ENCODE data around the gene HMCES.

HMCES gene

DNA sequence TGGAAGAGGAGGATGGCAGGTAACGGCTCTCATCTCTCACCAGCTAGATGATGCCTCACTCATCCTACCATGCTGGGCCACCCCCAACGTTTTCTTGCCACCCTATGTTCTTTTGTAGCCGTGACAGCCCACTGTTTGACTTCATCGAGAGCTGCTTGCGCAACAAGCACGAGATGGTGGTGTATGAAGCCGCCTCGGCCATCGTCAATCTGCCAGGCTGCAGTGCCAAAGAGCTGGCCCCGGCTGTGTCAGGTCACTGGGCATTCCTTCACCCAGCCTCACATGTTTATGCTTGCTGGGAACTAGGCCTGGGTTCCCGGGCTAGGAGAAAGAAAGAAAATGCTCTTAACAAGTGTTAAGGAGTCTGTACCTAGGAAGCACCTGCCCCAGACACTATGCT is 21.1 kb upstream of the HMCES start:
- no peak overlapping the region for H3K27ac ChIP-seq (ENCODE audit: extremely low read depth, low read depth, low read length)
- CTCF ChIA-PET: no interaction called here
- H3K9me3 ChIP-seq (ENCODE audit: control insufficient read depth, insufficient read depth, low read depth, low read length): no peaks in the 10 kb centered on the region
- no peaks in the 10 kb centered on the region for H3K4me1 ChIP-seq (ENCODE audit: control insufficient read depth, insufficient read depth, low read length)
- TF ChIP-seq ZNF112 (tag by site-specific recombination; IDR thresholded peaks at IDR 0.05) (no peak), OVOL3 (tag by site-specific recombination; IDR thresholded peaks at IDR 0.05) (no peak), ZNF624 (tag by site-specific recombination; IDR thresholded peaks at IDR 0.05) (no peak), ZNF623 (tag by site-specific recombination; IDR thresholded peaks at IDR 0.05) (no peak), ZNF404 (tag by site-specific recombination; IDR thresholded peaks at IDR 0.05) (no peak)
- TF ChIP-seq, protein P1, sequence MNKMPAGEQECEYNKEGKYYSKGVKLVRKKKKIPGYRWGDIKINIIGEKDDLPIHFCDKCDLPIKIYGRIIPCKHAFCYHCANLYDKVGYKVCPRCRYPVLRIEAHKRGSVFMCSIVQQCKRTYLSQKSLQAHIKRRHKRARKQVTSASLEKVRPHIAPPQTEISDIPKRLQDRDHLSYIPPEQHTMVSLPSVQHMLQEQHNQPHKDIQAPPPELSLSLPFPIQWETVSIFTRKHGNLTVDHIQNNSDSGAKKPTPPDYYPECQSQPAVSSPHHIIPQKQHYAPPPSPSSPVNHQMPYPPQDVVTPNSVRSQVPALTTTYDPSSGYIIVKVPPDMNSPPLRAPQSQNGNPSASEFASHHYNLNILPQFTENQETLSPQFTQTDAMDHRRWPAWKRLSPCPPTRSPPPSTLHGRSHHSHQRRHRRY (tag by site-specific recombination; IDR thresholded peaks at IDR 0.05): no peak
- peaks cover 0 to 93% of the 10 kb centered on the region in 2 experiments; a peak in 2 of 3 replicates for H3K36me3 ChIP-seq (ENCODE audit: control insufficient read depth in 2 of 2, insufficient read depth in 1 of 2, low read length in 2 of 2)
- H3K4me3 ChIP-seq (ENCODE audit: low read depth, low read length): no peak overlapping the region
- POLR2A ChIA-PET: no interaction called here

DNA sequence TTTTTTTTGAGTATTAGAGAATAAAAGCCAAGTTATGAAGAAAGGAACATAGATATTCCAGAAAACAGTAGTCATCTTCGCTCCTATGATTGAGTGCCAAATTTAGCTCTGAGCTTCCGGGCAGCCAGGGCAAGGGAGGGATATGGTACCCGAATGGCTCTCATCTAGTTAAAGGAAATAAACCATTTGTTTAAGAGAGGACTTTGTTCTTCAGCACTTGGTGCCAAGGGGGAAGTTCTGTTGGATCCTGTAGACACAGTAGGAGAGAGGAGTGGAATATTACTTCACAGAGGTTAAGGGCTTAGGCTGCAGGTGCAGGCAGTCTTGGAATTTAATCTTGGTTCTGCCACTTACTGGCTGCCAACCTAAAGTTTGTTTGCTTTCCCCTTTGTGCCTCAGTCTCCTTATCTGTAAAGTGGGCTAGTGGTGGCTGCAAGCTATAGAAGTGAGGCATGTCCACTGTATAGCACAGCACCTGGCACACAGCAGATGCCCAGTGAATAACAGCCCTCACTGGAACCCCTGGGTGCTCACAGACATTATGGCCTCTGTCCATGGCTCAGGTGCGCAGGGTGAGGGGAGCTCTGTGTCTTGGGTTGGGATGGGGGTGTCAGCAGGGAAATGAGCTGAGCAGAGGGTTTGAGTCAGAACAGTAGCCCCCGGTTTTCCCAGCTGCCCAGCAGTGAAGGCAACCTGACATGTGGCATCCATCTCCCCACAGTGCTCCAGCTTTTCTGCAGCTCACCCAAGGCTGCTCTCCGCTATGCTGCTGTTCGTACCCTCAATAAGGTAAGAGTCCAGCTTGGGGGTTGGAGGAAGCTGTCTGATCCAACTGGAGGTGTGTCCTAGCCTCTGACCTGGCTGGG is 18.8 kb upstream of the HMCES start:
- H3K4me1 ChIP-seq (ENCODE audit: control insufficient read depth, insufficient read depth, low read length): no peaks in the 10 kb centered on the region
- H3K4me3 ChIP-seq (ENCODE audit: low read depth, low read length): no peak overlapping the region
- H3K9me3 ChIP-seq (ENCODE audit: control insufficient read depth, insufficient read depth, low read depth, low read length): no peaks in the 10 kb centered on the region
- POLR2A ChIA-PET: interaction anchor here (1.4 kb wide), 1 partner anchor 138 kb away, joined by 3 read pairs; the partner anchor contains the start of gene RAB43
- CTCF ChIA-PET: no interaction called here
- H3K36me3 ChIP-seq (ENCODE audit: control insufficient read depth in 2 of 2, insufficient read depth in 1 of 2, low read length in 2 of 2): peaks cover 5 to 92% of the 10 kb centered on the region in 2 experiments; a peak in 2 of 3 replicates
- no peak overlapping the region for H3K27ac ChIP-seq (ENCODE audit: extremely low read depth, low read depth, low read length)
- TF ChIP-seq GFI1B (tag by site-specific recombination; IDR thresholded peaks at IDR 0.05) (no peak), GLIS2 (tag by site-specific recombination; IDR thresholded peaks at IDR 0.05) (no peak), SETDB1 (IDR thresholded peaks at IDR 0.05; ENCODE audit: insufficient read length, low read length) (no peak), SP2 (tag by site-specific recombination; IDR thresholded peaks at IDR 0.05) (no peak), ZNF426 (tag by site-specific recombination; IDR thresholded peaks at IDR 0.05) (no peak), TCF7L2 (IDR thresholded peaks at IDR 0.05; ENCODE audit: borderline replicate concordance, low read depth, low read length) (no peak), ZNF132 (tag by site-specific recombination; IDR thresholded peaks at IDR 0.05; ENCODE audit: borderline replicate concordance) (no peak), ZNF561 (tag by site-specific recombination; IDR thresholded peaks at IDR 0.05; ENCODE audit: borderline replicate concordance) (no peak)
- TF ChIP-seq, protein P2, sequence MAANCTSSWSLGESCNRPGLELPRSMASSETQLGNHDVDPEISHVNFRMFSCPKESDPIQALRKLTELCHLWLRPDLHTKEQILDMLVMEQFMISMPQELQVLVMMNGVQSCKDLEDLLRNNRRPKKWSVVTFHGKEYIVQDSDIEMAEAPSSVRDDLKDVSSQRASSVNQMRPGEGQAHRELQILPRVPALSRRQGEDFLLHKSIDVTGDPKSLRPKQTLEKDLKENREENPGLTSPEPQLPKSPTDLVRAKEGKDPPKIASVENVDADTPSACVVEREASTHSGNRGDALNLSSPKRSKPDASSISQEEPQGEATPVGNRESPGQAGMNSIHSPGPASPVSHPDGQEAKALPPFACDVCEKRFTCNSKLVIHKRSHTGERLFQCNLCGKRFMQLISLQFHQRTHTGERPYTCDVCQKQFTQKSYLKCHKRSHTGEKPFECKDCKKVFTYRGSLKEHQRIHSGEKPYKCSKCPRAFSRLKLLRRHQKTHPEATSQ (tag by site-specific recombination; IDR thresholded peaks at IDR 0.05): no peak
- TF ChIP-seq, protein P3, sequence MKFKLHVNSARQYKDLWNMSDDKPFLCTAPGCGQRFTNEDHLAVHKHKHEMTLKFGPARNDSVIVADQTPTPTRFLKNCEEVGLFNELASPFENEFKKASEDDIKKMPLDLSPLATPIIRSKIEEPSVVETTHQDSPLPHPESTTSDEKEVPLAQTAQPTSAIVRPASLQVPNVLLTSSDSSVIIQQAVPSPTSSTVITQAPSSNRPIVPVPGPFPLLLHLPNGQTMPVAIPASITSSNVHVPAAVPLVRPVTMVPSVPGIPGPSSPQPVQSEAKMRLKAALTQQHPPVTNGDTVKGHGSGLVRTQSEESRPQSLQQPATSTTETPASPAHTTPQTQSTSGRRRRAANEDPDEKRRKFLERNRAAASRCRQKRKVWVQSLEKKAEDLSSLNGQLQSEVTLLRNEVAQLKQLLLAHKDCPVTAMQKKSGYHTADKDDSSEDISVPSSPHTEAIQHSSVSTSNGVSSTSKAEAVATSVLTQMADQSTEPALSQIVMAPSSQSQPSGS (tag by site-specific recombination; IDR thresholded peaks at IDR 0.05; ENCODE audit: low read depth): no peak
- TF ChIP-seq, protein P4, sequence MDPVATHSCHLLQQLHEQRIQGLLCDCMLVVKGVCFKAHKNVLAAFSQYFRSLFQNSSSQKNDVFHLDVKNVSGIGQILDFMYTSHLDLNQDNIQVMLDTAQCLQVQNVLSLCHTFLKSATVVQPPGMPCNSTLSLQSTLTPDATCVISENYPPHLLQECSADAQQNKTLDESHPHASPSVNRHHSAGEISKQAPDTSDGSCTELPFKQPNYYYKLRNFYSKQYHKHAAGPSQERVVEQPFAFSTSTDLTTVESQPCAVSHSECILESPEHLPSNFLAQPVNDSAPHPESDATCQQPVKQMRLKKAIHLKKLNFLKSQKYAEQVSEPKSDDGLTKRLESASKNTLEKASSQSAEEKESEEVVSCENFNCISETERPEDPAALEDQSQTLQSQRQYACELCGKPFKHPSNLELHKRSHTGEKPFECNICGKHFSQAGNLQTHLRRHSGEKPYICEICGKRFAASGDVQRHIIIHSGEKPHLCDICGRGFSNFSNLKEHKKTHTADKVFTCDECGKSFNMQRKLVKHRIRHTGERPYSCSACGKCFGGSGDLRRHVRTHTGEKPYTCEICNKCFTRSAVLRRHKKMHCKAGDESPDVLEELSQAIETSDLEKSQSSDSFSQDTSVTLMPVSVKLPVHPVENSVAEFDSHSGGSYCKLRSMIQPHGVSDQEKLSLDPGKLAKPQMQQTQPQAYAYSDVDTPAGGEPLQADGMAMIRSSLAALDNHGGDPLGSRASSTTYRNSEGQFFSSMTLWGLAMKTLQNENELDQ (tag by site-specific recombination; IDR thresholded peaks at IDR 0.05; ENCODE audit: low read depth): no peak
- TF ChIP-seq, protein P5, sequence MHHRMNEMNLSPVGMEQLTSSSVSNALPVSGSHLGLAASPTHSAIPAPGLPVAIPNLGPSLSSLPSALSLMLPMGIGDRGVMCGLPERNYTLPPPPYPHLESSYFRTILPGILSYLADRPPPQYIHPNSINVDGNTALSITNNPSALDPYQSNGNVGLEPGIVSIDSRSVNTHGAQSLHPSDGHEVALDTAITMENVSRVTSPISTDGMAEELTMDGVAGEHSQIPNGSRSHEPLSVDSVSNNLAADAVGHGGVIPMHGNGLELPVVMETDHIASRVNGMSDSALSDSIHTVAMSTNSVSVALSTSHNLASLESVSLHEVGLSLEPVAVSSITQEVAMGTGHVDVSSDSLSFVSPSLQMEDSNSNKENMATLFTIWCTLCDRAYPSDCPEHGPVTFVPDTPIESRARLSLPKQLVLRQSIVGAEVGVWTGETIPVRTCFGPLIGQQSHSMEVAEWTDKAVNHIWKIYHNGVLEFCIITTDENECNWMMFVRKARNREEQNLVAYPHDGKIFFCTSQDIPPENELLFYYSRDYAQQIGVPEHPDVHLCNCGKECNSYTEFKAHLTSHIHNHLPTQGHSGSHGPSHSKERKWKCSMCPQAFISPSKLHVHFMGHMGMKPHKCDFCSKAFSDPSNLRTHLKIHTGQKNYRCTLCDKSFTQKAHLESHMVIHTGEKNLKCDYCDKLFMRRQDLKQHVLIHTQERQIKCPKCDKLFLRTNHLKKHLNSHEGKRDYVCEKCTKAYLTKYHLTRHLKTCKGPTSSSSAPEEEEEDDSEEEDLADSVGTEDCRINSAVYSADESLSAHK (tag by site-specific recombination; IDR thresholded peaks at IDR 0.05): no peak
- TF ChIP-seq, protein P6, sequence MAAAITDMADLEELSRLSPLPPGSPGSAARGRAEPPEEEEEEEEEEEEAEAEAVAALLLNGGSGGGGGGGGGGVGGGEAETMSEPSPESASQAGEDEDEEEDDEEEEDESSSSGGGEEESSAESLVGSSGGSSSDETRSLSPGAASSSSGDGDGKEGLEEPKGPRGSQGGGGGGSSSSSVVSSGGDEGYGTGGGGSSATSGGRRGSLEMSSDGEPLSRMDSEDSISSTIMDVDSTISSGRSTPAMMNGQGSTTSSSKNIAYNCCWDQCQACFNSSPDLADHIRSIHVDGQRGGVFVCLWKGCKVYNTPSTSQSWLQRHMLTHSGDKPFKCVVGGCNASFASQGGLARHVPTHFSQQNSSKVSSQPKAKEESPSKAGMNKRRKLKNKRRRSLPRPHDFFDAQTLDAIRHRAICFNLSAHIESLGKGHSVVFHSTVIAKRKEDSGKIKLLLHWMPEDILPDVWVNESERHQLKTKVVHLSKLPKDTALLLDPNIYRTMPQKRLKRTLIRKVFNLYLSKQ (tag by site-specific recombination; IDR thresholded peaks at IDR 0.05; ENCODE audit: borderline replicate concordance): no peak
